ENCODE data around the gene SCG3. TPM values are rescaled to one million over a fixed set of nuclear protein-coding genes. Genes with fewer than 3 reads are reported as not detected.

Gene SCG3
- polyA plus RNA-seq, 1 of the 3 experiments (the other 2 are of a cell fraction) = 0.16 TPM

DNA sequence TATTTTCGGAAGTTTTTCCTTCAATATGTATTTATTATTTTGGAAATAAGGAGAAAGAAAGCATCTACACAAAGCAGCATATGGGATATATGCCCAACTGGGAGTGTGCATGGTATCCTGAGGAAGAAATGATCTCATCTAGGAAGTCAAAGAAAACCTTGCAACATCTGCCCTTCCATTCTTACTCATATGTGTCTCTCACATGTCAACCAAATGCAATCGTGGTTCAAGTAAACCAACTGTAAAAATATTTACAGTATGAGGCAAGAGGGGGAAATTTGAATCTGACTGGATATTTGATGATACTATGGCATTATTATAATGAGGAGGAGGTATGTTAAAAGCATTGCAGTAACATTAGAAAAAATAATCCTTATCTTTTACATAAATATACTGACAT, 3.2 kb upstream of the SCG3 start:
- no peak overlapping the region for H2AFZ ChIP-seq (ENCODE audit: low read depth)
- H3K9me3 ChIP-seq = no peaks in the 10 kb centered on the region
- no peak for DNase-seq
- no peak overlapping the region for H3K4me2 ChIP-seq
- no peak overlapping the region for H3K27ac ChIP-seq (ENCODE audit: low read depth in 2 of 2, low read length in 1 of 2)
- H3K4me1 ChIP-seq (ENCODE audit: control insufficient read depth in 1 of 2, insufficient read depth in 2 of 2, low read depth in 1 of 2, low read length in 1 of 2) = peaks cover 0 to 5% of the 10 kb centered on the region in 2 experiments; a peak in 2 of 4 replicates
- H3K27me3 ChIP-seq (ENCODE audit: insufficient read depth) = no peaks in the 10 kb centered on the region
- ChIA-PET POLR2A (no interaction called here), CTCF (no interaction called here)
- TF ChIP-seq MXI1 (IDR thresholded peaks at IDR 0.05; ENCODE audit: low read depth, low read length) = no peak
- no peak for TF ChIP-seq POLR2AphosphoS5 (IDR thresholded peaks at IDR 0.05; ENCODE audit: low read depth, low read length)
- TF ChIP-seq, protein P1, sequence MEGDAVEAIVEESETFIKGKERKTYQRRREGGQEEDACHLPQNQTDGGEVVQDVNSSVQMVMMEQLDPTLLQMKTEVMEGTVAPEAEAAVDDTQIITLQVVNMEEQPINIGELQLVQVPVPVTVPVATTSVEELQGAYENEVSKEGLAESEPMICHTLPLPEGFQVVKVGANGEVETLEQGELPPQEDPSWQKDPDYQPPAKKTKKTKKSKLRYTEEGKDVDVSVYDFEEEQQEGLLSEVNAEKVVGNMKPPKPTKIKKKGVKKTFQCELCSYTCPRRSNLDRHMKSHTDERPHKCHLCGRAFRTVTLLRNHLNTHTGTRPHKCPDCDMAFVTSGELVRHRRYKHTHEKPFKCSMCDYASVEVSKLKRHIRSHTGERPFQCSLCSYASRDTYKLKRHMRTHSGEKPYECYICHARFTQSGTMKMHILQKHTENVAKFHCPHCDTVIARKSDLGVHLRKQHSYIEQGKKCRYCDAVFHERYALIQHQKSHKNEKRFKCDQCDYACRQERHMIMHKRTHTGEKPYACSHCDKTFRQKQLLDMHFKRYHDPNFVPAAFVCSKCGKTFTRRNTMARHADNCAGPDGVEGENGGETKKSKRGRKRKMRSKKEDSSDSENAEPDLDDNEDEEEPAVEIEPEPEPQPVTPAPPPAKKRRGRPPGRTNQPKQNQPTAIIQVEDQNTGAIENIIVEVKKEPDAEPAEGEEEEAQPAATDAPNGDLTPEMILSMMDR (IDR thresholded peaks at IDR 0.05) = no peak
- no peak for TF ChIP-seq SMC3 (IDR thresholded peaks at IDR 0.05; ENCODE audit: low read depth, low read length)
- TF ChIP-seq FOXM1 (IDR thresholded peaks at IDR 0.05; ENCODE audit: low read depth) = no peak
- no peak overlapping the region for H3K9ac ChIP-seq
- 42% methylated on average over 2 of the region's 2 CpGs for WGBS (ENCODE audit: low lambda C conversion rate)
- H3K36me3 ChIP-seq (replicated peaks in 1 of 2; ENCODE audit: control insufficient read depth in 1 of 2, insufficient read depth in 2 of 2, low read length in 1 of 2) = no peaks in the 10 kb centered on the region
- H3K4me3 ChIP-seq (ENCODE audit: low read depth in 2 of 2, low read length in 1 of 2) = no peak overlapping the region
- H3K79me2 ChIP-seq (ENCODE audit: insufficient read depth) = no peaks in the 10 kb centered on the region
- no peaks in the 10 kb centered on the region for H3F3A ChIP-seq (replicated peaks; ENCODE audit: insufficient read depth)
- no peaks in the 10 kb centered on the region for H4K20me1 ChIP-seq (ENCODE audit: insufficient read depth)
- no peaks in the 10 kb centered on the region for H3K9me2 ChIP-seq

DNA sequence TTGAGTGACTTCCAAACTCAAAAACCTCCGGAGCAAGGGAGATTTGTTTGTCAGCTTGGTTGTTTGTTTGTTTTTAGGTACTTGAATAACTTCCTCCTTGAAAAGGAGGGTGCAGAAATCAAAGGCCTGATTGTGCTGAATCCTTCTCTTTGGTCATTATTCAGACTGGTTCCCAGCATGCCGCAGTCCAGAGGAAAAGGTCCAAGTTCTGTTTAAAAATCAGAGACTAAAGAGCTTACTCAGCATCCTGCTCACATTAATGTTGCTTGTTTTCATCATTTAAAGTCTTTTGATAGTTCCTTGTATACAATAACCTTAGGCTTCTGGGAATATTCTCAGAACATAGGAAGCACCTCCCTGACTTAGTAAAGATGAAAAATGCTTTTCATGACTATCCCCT, 982 bp upstream of the SCG3 start:
- ChIA-PET POLR2A (no interaction called here), CTCF (interaction anchor here (0.6 to 5.0 kb wide), 9 partner anchors 10 to 1239 kb away, joined by 3 to 44 read pairs (median 4); no protein-coding TSS in a partner anchor)

More for the DNA sequence above, 982 bp upstream of the SCG3 start:
- TF ChIP-seq RXRA (IDR thresholded peaks at IDR 0.05; ENCODE audit: borderline replicate concordance, low read depth) = no peak
- TF ChIP-seq, protein P2, sequence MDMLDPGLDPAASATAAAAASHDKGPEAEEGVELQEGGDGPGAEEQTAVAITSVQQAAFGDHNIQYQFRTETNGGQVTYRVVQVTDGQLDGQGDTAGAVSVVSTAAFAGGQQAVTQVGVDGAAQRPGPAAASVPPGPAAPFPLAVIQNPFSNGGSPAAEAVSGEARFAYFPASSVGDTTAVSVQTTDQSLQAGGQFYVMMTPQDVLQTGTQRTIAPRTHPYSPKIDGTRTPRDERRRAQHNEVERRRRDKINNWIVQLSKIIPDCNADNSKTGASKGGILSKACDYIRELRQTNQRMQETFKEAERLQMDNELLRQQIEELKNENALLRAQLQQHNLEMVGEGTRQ (IDR thresholded peaks at IDR 0.05; ENCODE audit: borderline replicate concordance, low read depth, low read length) = no peak
- no peak for TF ChIP-seq RFX5 (IDR thresholded peaks at IDR 0.05; ENCODE audit: low read length)
- no peak for TF ChIP-seq SIN3A (IDR thresholded peaks at IDR 0.05; ENCODE audit: borderline replicate concordance, low read depth, low read length)
- TF ChIP-seq, protein P3, sequence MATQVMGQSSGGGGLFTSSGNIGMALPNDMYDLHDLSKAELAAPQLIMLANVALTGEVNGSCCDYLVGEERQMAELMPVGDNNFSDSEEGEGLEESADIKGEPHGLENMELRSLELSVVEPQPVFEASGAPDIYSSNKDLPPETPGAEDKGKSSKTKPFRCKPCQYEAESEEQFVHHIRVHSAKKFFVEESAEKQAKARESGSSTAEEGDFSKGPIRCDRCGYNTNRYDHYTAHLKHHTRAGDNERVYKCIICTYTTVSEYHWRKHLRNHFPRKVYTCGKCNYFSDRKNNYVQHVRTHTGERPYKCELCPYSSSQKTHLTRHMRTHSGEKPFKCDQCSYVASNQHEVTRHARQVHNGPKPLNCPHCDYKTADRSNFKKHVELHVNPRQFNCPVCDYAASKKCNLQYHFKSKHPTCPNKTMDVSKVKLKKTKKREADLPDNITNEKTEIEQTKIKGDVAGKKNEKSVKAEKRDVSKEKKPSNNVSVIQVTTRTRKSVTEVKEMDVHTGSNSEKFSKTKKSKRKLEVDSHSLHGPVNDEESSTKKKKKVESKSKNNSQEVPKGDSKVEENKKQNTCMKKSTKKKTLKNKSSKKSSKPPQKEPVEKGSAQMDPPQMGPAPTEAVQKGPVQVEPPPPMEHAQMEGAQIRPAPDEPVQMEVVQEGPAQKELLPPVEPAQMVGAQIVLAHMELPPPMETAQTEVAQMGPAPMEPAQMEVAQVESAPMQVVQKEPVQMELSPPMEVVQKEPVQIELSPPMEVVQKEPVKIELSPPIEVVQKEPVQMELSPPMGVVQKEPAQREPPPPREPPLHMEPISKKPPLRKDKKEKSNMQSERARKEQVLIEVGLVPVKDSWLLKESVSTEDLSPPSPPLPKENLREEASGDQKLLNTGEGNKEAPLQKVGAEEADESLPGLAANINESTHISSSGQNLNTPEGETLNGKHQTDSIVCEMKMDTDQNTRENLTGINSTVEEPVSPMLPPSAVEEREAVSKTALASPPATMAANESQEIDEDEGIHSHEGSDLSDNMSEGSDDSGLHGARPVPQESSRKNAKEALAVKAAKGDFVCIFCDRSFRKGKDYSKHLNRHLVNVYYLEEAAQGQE (IDR thresholded peaks at IDR 0.05; ENCODE audit: low read depth, low read length) = no peak
- TF ChIP-seq NRF1 (IDR thresholded peaks at IDR 0.05; ENCODE audit: low read depth, low read length) = no peak
- TF ChIP-seq RAD21 (IDR thresholded peaks at IDR 0.05; ENCODE audit: low read length) = no peak
- H3K4me1 ChIP-seq (ENCODE audit: control insufficient read depth in 1 of 2, insufficient read depth in 2 of 2, low read depth in 1 of 2, low read length in 1 of 2) = peaks cover 0 to 5% of the 10 kb centered on the region in 2 experiments; a peak in 2 of 4 replicates
- no peaks in the 10 kb centered on the region for H3F3A ChIP-seq (replicated peaks; ENCODE audit: insufficient read depth)
- no peak overlapping the region for H3K4me2 ChIP-seq
- peaks cover 0 to 6% of the 10 kb centered on the region in 2 experiments for H3K36me3 ChIP-seq (replicated peaks in 1 of 2; ENCODE audit: control insufficient read depth in 1 of 2, insufficient read depth in 2 of 2, low read length in 1 of 2)
- H3K27ac ChIP-seq (ENCODE audit: low read depth in 2 of 2, low read length in 1 of 2) = no peak overlapping the region
- no peaks in the 10 kb centered on the region; the same call in 1 of the 2 replicates for H3K27me3 ChIP-seq (ENCODE audit: insufficient read depth)
- H4K20me1 ChIP-seq (ENCODE audit: insufficient read depth) = no peaks in the 10 kb centered on the region
- no peaks in the 10 kb centered on the region for H3K9me3 ChIP-seq
- no peaks in the 10 kb centered on the region for H3K79me2 ChIP-seq (ENCODE audit: insufficient read depth)
- WGBS (ENCODE audit: low lambda C conversion rate) = 33% methylated on average over 2 of the region's 2 CpGs
- H2AFZ ChIP-seq (ENCODE audit: low read depth) = no peak overlapping the region
- no peaks in the 10 kb centered on the region for H3K9me2 ChIP-seq
- no peak overlapping the region for H3K9ac ChIP-seq
- no peak for DNase-seq
- no peak overlapping the region for H3K4me3 ChIP-seq (ENCODE audit: low read depth in 2 of 2, low read length in 1 of 2)
